ENCODE measurements around the gene RIOK3.

RIOK3 gene

GRCh38 chr18:23468753-23469459 is 15.8 kb downstream of the RIOK3 start:
- ATAC-seq = no peak
- no peak for TF ChIP-seq CSDC2 (CRISPR knock-in tag; IDR thresholded peaks at IDR 0.05)
- no peak for TF ChIP-seq PATZ1 (CRISPR knock-in tag; IDR thresholded peaks at IDR 0.05; ENCODE audit: borderline replicate concordance)
- no peak for TF ChIP-seq BACH2 (CRISPR knock-in tag; IDR thresholded peaks at IDR 0.05; ENCODE audit: borderline replicate concordance)
- no peak for TF ChIP-seq TCF4 (CRISPR knock-in tag; IDR thresholded peaks at IDR 0.05; ENCODE audit: borderline replicate concordance)
- no peak for TF ChIP-seq PPARA (CRISPR knock-in tag; IDR thresholded peaks at IDR 0.05; ENCODE audit: borderline replicate concordance)
- no peak for TF ChIP-seq ZFP3 (CRISPR knock-in tag; IDR thresholded peaks at IDR 0.05)
- no peak for TF ChIP-seq POU6F1 (CRISPR knock-in tag; IDR thresholded peaks at IDR 0.05; ENCODE audit: borderline replicate concordance, low read depth)

GRCh38 chr18:23470620-23471387 is 17.7 kb downstream of the RIOK3 start:
- ATAC-seq = no peak
- TF ChIP-seq ZNF565 (CRISPR knock-in tag; conservative IDR thresholded peaks at IDR 0.05; ENCODE audit: low read depth) = no peak
- no peak for TF ChIP-seq POU6F1 (CRISPR knock-in tag; IDR thresholded peaks at IDR 0.05; ENCODE audit: borderline replicate concordance, low read depth)
- TF ChIP-seq CSRNP3 (CRISPR knock-in tag; IDR thresholded peaks at IDR 0.05) = no peak
- no peak for TF ChIP-seq RARB (CRISPR knock-in tag; IDR thresholded peaks at IDR 0.05)
- no peak for TF ChIP-seq ARNTL (CRISPR knock-in tag; IDR thresholded peaks at IDR 0.05; ENCODE audit: borderline replicate concordance, low read depth)
- TF ChIP-seq TSHZ2 (CRISPR knock-in tag; IDR thresholded peaks at IDR 0.05) = no peak
- no peak for TF ChIP-seq ZC3H10 (CRISPR knock-in tag; IDR thresholded peaks at IDR 0.05)
- no peak for TF ChIP-seq CREB5 (CRISPR knock-in tag; IDR thresholded peaks at IDR 0.05; ENCODE audit: low read depth)
- no peak for TF ChIP-seq TOX (CRISPR knock-in tag; IDR thresholded peaks at IDR 0.05; ENCODE audit: borderline replicate concordance)
- no peak for TF ChIP-seq ESRRG (CRISPR knock-in tag; IDR thresholded peaks at IDR 0.05)

GRCh38 chr18:23471486-23471885 is 18.4 kb downstream of the RIOK3 start:
- no peak for ATAC-seq
- TF ChIP-seq PATZ1 (CRISPR knock-in tag; IDR thresholded peaks at IDR 0.05; ENCODE audit: borderline replicate concordance) (no peak), ISL1 (CRISPR knock-in tag; IDR thresholded peaks at IDR 0.05) (no peak), TSHZ2 (CRISPR knock-in tag; IDR thresholded peaks at IDR 0.05) (no peak), ZNF70 (CRISPR knock-in tag; IDR thresholded peaks at IDR 0.05) (no peak), ZC3H10 (CRISPR knock-in tag; IDR thresholded peaks at IDR 0.05) (no peak)
